H1 (cell line): Measurements from ENCODE around the gene TMEM30A. TPM values are rescaled to one million over a fixed set of nuclear protein-coding genes. Genes with fewer than 3 reads are reported as not detected.

Experiments used
- CTCF ChIA-PET: fragments of 300-600 bp; sonication (Branson Sonifier 250); formaldehyde crosslinking; loops from one replicate; lab custom pipeline; 2021; ENCODE audit not compliant: partially characterized antibody; lab: Charles Lee
- POLR2A ChIA-PET: fragments of 300-600 bp; sonication (Branson Sonifier 250); formaldehyde crosslinking; loops from one replicate; lab custom pipeline; 2021; ENCODE audit warnings: inconsistent platforms; ENCODE audit not compliant: partially characterized antibody; lab: Charles Lee
- DNase-seq, 2 experiments: peaks; one replicate each; pipeline versions ENCODE4 v3.0.0 to v3.0.0-alpha.2; 2010 to 2022; ENCODE audit warnings: low spot score in 2 of 2, low read depth in 1 of 2, mixed read lengths in 1 of 2
- FAIRE-seq: peaks from 2 replicates; lab custom pipeline; 2011; peaks lifted over from hg19 to GRCh38; lab: Jason Lieb, UNC
- H2AFZ ChIP-seq: 2 replicates; pipeline ENCODE4 v1.8.1; 2012; ENCODE audit warnings: low read length, inconsistent platforms
- H2AK5ac ChIP-seq: 2 replicates; pipeline ENCODE4 v1.6.1; 2013; ENCODE audit warnings: low read depth, low read length
- H2BK120ac ChIP-seq: replicated peaks from 2 replicates; pipeline ENCODE3; 2013; ENCODE audit warnings: low read depth, low read length, inconsistent platforms
- H2BK12ac ChIP-seq: 2 replicates; pipeline ENCODE4 v1.6.1; 2013; ENCODE audit warnings: low read depth, low read length
- H2BK15ac ChIP-seq: 2 replicates; pipeline ENCODE4 v1.6.1; 2013; ENCODE audit warnings: low read length
- H2BK20ac ChIP-seq: 2 replicates; pipeline ENCODE4 v1.6.1; 2013; ENCODE audit warnings: low read length
- H2BK5ac ChIP-seq: 2 replicates; pipeline ENCODE4 v1.6.1; 2013; ENCODE audit warnings: low read depth, low read length
- H3K14ac ChIP-seq: 2 replicates; pipeline ENCODE4 v1.6.1; 2013; ENCODE audit warnings: inconsistent platforms; ENCODE audit not compliant: insufficient read length
- H3K18ac ChIP-seq: 2 replicates; pipeline ENCODE4 v1.6.1; 2013; ENCODE audit warnings: low read length; ENCODE audit errors: extremely low read depth
- H3K23ac ChIP-seq: 2 replicates; pipeline ENCODE4 v1.6.1; 2013; ENCODE audit warnings: inconsistent platforms; ENCODE audit not compliant: insufficient read length
- H3K23me2 ChIP-seq: 2 replicates; pipeline ENCODE4 v1.6.1; 2013; ENCODE audit warnings: low read depth, low read length
- H3K27ac ChIP-seq: 2 replicates; pipeline ENCODE4 v1.6.1; 2011; ENCODE audit warnings: low read depth, low read length, inconsistent platforms
- H3K27me3 ChIP-seq, 4 experiments: replicated peaks in 1 of 4; 1 replicate in 1 of 4; 2 replicates in 3 of 4; pipeline versions ENCODE4 v1.6.1 to v1.8.1; 2011 to 2013; ENCODE audit warnings: low read length in 3 of 4, mild to moderate bottlenecking in 3 of 4, inconsistent platforms in 2 of 4, mixed read lengths in 2 of 4, moderate library complexity in 1 of 4; ENCODE audit not compliant: control insufficient read depth in 3 of 4, insufficient read depth in 3 of 4; ENCODE audit errors: extremely low read depth in 1 of 4
- H3K36me3 ChIP-seq, 4 experiments: 2 replicates each; pipeline versions ENCODE4 v1.6.1 to v1.8.1; 2011 to 2013; ENCODE audit warnings: mild to moderate bottlenecking in 4 of 4, low read length in 3 of 4, moderate library complexity in 2 of 4, control low read depth in 1 of 4, inconsistent platforms in 1 of 4; ENCODE audit not compliant: insufficient read depth in 4 of 4, control insufficient read depth in 2 of 4
- H3K4ac ChIP-seq: replicated peaks from 2 replicates; pipeline ENCODE3; 2013; ENCODE audit warnings: low read length, low read depth, mixed read lengths, inconsistent platforms; ENCODE audit not compliant: insufficient read length
- H3K4me1 ChIP-seq, 4 experiments: replicated peaks in 1 of 4; 1 replicate in 1 of 4; 2 replicates in 3 of 4; pipeline versions ENCODE4 v1.6.1 to v1.8.1; 2011 to 2013; ENCODE audit warnings: low read length in 3 of 4, inconsistent platforms in 2 of 4, mixed read lengths in 1 of 4; ENCODE audit not compliant: insufficient read depth in 4 of 4, control insufficient read depth in 3 of 4
- H3K4me2 ChIP-seq, 2 experiments: 2 replicates each; pipeline versions ENCODE4 v1.6.1 to v1.8.1; 2011 to 2013; ENCODE audit warnings: low read depth in 2 of 2, low read length in 2 of 2, control low read depth in 1 of 2, inconsistent platforms in 1 of 2, mild to moderate bottlenecking in 1 of 2; ENCODE audit not compliant: insufficient read depth in 1 of 2
- H3K4me3 ChIP-seq, 4 experiments: fragments of 200-600, 300-600 bp in 1 of 4; sonication (generic), shearing (Covaris generic), sonication (Bioruptor Twin) in 1 of 4; 2 replicates each; pipeline versions ENCODE4 v1.5.1 to v1.8.1; 2011 to 2016; ENCODE audit warnings: low read length in 4 of 4, low read depth in 3 of 4, control low read depth in 2 of 4, inconsistent platforms in 2 of 4, mild to moderate bottlenecking in 2 of 4, mixed read lengths in 1 of 4, moderate library complexity in 1 of 4; ENCODE audit not compliant: insufficient read depth in 2 of 4; ENCODE audit errors: extremely low read depth in 1 of 4
- H3K56ac ChIP-seq: replicated peaks from 2 replicates; pipeline ENCODE3; 2013; ENCODE audit warnings: low read depth, mild to moderate bottlenecking, mixed read lengths, low read length, inconsistent platforms; ENCODE audit not compliant: insufficient read length
- H3K79me1 ChIP-seq: 2 replicates; pipeline ENCODE4 v1.6.1; 2013; ENCODE audit warnings: low read depth, low read length, control low read depth
- H3K79me2 ChIP-seq, 2 experiments: 2 replicates each; pipeline versions ENCODE4 v1.6.1 to v1.8.1; 2012 to 2013; ENCODE audit warnings: low read length in 2 of 2, mild to moderate bottlenecking in 2 of 2, inconsistent platforms in 1 of 2; ENCODE audit not compliant: insufficient read depth in 2 of 2, control insufficient read depth in 1 of 2
- H3K9ac ChIP-seq, 4 experiments: replicated peaks in 1 of 4; 1 replicate in 1 of 4; 2 replicates in 3 of 4; pipeline versions ENCODE4 v1.6.1 to v1.8.1; 2011 to 2013; ENCODE audit warnings: low read depth in 3 of 4, low read length in 3 of 4, control low read depth in 2 of 4, mild to moderate bottlenecking in 2 of 4, moderate library complexity in 2 of 4, inconsistent platforms in 1 of 4; ENCODE audit errors: extremely low read depth in 1 of 4
- H3K9me3 ChIP-seq, 2 experiments: 2 replicates each; pipeline versions ENCODE4 v1.6.1 to v1.8.1; 2012 to 2013; ENCODE audit warnings: mild to moderate bottlenecking in 2 of 2, moderate library complexity in 2 of 2, control low read depth in 1 of 2, inconsistent platforms in 1 of 2, low read depth in 1 of 2, low read length in 1 of 2, mixed read lengths in 1 of 2; ENCODE audit not compliant: insufficient read depth in 2 of 2
- H4K20me1 ChIP-seq, 2 experiments: replicated peaks in 1 of 2; 2 replicates each; pipeline versions ENCODE3 to v1.8.1; 2011 to 2013; ENCODE audit warnings: inconsistent platforms in 2 of 2, low read length in 2 of 2, mild to moderate bottlenecking in 1 of 2; ENCODE audit not compliant: insufficient read depth in 2 of 2, control insufficient read depth in 1 of 2
- H4K5ac ChIP-seq: 2 replicates; pipeline ENCODE4 v1.6.1; 2013; ENCODE audit warnings: low read length, low read depth, mixed read lengths, inconsistent platforms; ENCODE audit not compliant: insufficient read length
- H4K8ac ChIP-seq: 2 replicates; pipeline ENCODE4 v1.8.0; 2013; ENCODE audit warnings: mild to moderate bottlenecking, moderate library complexity, low read length, inconsistent platforms; ENCODE audit not compliant: insufficient read depth; ENCODE audit errors: extremely low read depth
- H4K91ac ChIP-seq: replicated peaks from 2 replicates; pipeline ENCODE3; 2013; ENCODE audit warnings: low read length, mixed read lengths, inconsistent platforms; ENCODE audit not compliant: insufficient read length
- BACH1 ChIP-seq: IDR thresholded peaks from 2 replicates; pipeline ENCODE4 v1.6.1; 2012; ENCODE audit warnings: low read length, improper control_type of control experiment
- CEBPB ChIP-seq: IDR thresholded peaks from 2 replicates; pipeline ENCODE4 v1.6.1; 2012; ENCODE audit warnings: low read depth, low read length
- E2F6 ChIP-seq: IDR thresholded peaks from 2 replicates; pipeline ENCODE4 v1.6.1; 2012; ENCODE audit warnings: inconsistent platforms
- EP300 ChIP-seq, 2 experiments: IDR thresholded peaks; 1 replicate in 1 of 2; 2 replicates in 1 of 2; pipeline ENCODE4 v1.6.1; 2011 to 2012; ENCODE audit warnings: low read depth in 2 of 2, low read length in 2 of 2, mild to moderate bottlenecking in 2 of 2, borderline replicate concordance in 1 of 2, inconsistent platforms in 1 of 2, moderate library complexity in 1 of 2
- EZH2 ChIP-seq: fragments of 200-600 bp; sonication (generic); IDR thresholded peaks from 2 replicates; pipeline ENCODE4 v1.7.1; 2012; ENCODE audit warnings: low read depth, mild to moderate bottlenecking, moderate library complexity, low read length, inconsistent platforms; ENCODE audit not compliant: severe bottlenecking
- GABPA ChIP-seq: IDR thresholded peaks from 2 replicates; pipeline ENCODE4 v1.6.1; 2011; ENCODE audit warnings: mild to moderate bottlenecking, low read length, moderate library complexity, borderline replicate concordance; ENCODE audit not compliant: insufficient read depth
- KDM5A ChIP-seq: fragments of 200-600 bp; IDR thresholded peaks from 2 replicates; pipeline ENCODE4 v1.7.1; 2012; ENCODE audit warnings: mild to moderate bottlenecking, low read length, inconsistent platforms, mixed read lengths
- NRF1 ChIP-seq: IDR thresholded peaks from 2 replicates; pipeline ENCODE4 v1.6.1; 2011; ENCODE audit warnings: mild to moderate bottlenecking, low read depth, low read length, improper control_type of control experiment
- RBBP5 ChIP-seq: IDR thresholded peaks from 2 replicates; pipeline ENCODE4 v1.7.1; 2012; ENCODE audit warnings: low read depth, mild to moderate bottlenecking, inconsistent platforms, low read length, moderate library complexity, borderline replicate concordance
- SAP30 ChIP-seq: fragments of 300-600 bp; sonication (generic); IDR thresholded peaks from 2 replicates; pipeline ENCODE4 v1.7.1; 2012; ENCODE audit warnings: low read length, moderate library complexity, mild to moderate bottlenecking, inconsistent platforms; ENCODE audit not compliant: insufficient read depth, insufficient replicate concordance
- SP1 ChIP-seq: IDR thresholded peaks from 2 replicates; pipeline ENCODE4 v1.6.1; 2011; ENCODE audit warnings: low read depth, low read length
- TCF12 ChIP-seq: IDR thresholded peaks from 2 replicates; pipeline ENCODE4 v1.6.1; 2011; ENCODE audit warnings: low read depth, mild to moderate bottlenecking, low read length
- WGBS, 2 experiments: shearing (Covaris generic) in 1 of 2; methylation state at CpG; one replicate each; pipeline versions ENCODE4 v1.1.6 to v1.1.7; 2013 to 2015; ENCODE audit warnings: low lambda C conversion rate in 2 of 2, mixed read lengths in 2 of 2, inconsistent platforms in 1 of 2, low coverage in 1 of 2, missing lambda C conversion rate in 1 of 2; ENCODE audit not compliant: insufficient replicate concordance in 2 of 2, insufficient coverage in 1 of 2, insufficient read length in 1 of 2; ENCODE audit errors: extremely low coverage in 1 of 2, missing lambda C conversion rate in 1 of 2; 5-methylcytosine and 5-hydroxymethylcytosine counted together
- polyA plus RNA-seq, 7 experiments: library from polyadenylated mRNA; depleted of rRNA in 3 of 7; stranded (reverse) in 5 of 7; unstranded in 2 of 7; fragments of >200 nt in 5 of 7; fragments of 200-250 nt in 2 of 7; gene quantifications; 1 replicate in 5 of 7; 2 replicates in 1 of 7; 4 replicates in 1 of 7; pipeline versions ENCODE4 v1.2.1 to v1.2.3, GENCODE V29; 2011 to 2013; ENCODE audit warnings: missing spikeins in 2 of 7, mixed read lengths in 2 of 7
- total RNA-seq: library from RNA; stranded (reverse); fragmentation: NEBNext Ultra II Directional; extraction: Animal tissue kit (Norgen Biotek cat#: 25700); gene quantifications from 2 replicates; pipeline ENCODE4 v1.2.1, GENCODE V29; 2021

The TMEM30A gene
- total and polyA plus RNA-seq, 2 of the 8 experiments (the other 6 are each of a cell fraction or from before 2014, with no cell fraction given): 10.5 to 71.0 TPM

- peaks cover 0 to 23% (median 11%) of the 10 kb centered on the region in 4 experiments; a peak in 5 of 8 replicates for H3K36me3 ChIP-seq
- H4K5ac ChIP-seq: no peak overlapping the region
- H3K27ac ChIP-seq: peak overlapping the region; percentile 80; the same call in 1 of the 2 replicates
- H3K4me1 ChIP-seq: peaks cover 2 to 9% (median 7%) of the 10 kb centered on the region in 4 experiments; a peak in 5 of 7 replicates
- CTCF ChIA-PET: interaction anchor here (0.7 to 6.8 kb wide), 7 partner anchors 10 to 259 kb away, joined by 4 to 66 read pairs (median 8); no protein-coding TSS in a partner anchor
- H2AK5ac ChIP-seq: peak overlapping the region; percentile 92; the same call in 1 of the 2 replicates
- H4K20me1 ChIP-seq: no peaks in the 10 kb centered on the region
- FAIRE-seq (no peak), DNase-seq (no peak)
- H2BK15ac ChIP-seq: no peak overlapping the region
- no peak overlapping the region for H3K23ac ChIP-seq
- 91% methylated on average over 4 of the region's 4 CpGs; no CpG with 5 or more reads in 1 of the 2 experiments for WGBS, 2 experiments
- H3K4me2 ChIP-seq: peak overlapping the region in 1 of 2 experiments; percentile 57; a peak in 2 of 4 replicates
- peak overlapping the region; percentile 92 for H3K4ac ChIP-seq
- no peak overlapping the region for H3K4me3 ChIP-seq
- H3K23me2 ChIP-seq: no peaks in the 10 kb centered on the region
- peak overlapping the region; percentile 54 for H2BK5ac ChIP-seq
- peaks cover 0 to 82% of the 10 kb centered on the region in 2 experiments; a peak in 3 of 4 replicates for H3K79me2 ChIP-seq
- H3K14ac ChIP-seq: no peak overlapping the region
- H3K18ac ChIP-seq: 0 out of 2 replicates have a peak overlapping the region, but pooled peaks have one; percentile 73
- peak overlapping the region; percentile 88 for H4K91ac ChIP-seq
- no peak overlapping the region for H2AFZ ChIP-seq
- H2BK20ac ChIP-seq: peak overlapping the region; percentile 98
- no peaks in the 10 kb centered on the region for H3K27me3 ChIP-seq
- no peaks in the 10 kb centered on the region for H3K79me1 ChIP-seq
- peaks cover 4 to 7% of the 10 kb centered on the region in 2 experiments for H3K9me3 ChIP-seq
- peak overlapping the region; percentile 97 for H2BK120ac ChIP-seq
- peak overlapping the region; percentile 65 for H2BK12ac ChIP-seq
- H3K9ac ChIP-seq: no peak overlapping the region
- POLR2A ChIA-PET: interaction anchor here (1.0 to 1.7 kb wide), 6 partner anchors 9 to 58 kb away, joined by 3 to 10 read pairs (median 4); partner anchors contain the start of genes COX7A2 and TMEM30A
- no peak overlapping the region for H4K8ac ChIP-seq
- no peak overlapping the region for H3K56ac ChIP-seq
- TF ChIP-seq TCF12 (no peak), NRF1 (no peak), E2F6 (no peak), SP1 (no peak), BACH1 (no peak), SAP30 (no peak), CEBPB (no peak), RBBP5 (no peak), EP300 (IDR thresholded peaks at IDR 0.05; ENCODE audit: borderline replicate concordance in 1 of 2, low read depth in 2 of 2, low read length in 2 of 2) (no peak), KDM5A (no peak), GABPA (no peak), EZH2 (no peak)
These were observed 15.6 kb downstream of the TMEM30A start for GRCh38 chr6:75268988-75269354.
